Subcutaneous abdominal adipose tissue (tissue), 5 donors: ENCODE results near the gene VPS13D.
A peak's percentile ranks its signal among the peaks of the same experiment; 100 is the strongest.

Source experiments
- H3K27ac ChIP-seq: one replicate; pipeline ENCODE4 v1.7.0; 2013; ENCODE audit warnings: low read depth, mild to moderate bottlenecking, inconsistent platforms, low read length, moderate library complexity
- H3K27me3 ChIP-seq, 5 donors: one replicate each; pipeline ENCODE4 v1.7.0; 2013; ENCODE audit warnings: low read length in 5 of 5, inconsistent platforms in 1 of 5; ENCODE audit not compliant: control insufficient read depth in 5 of 5, insufficient read depth in 4 of 5
- H3K36me3 ChIP-seq, 5 donors: one replicate each; pipeline ENCODE4 v1.7.0; 2013; ENCODE audit warnings: low read length in 5 of 5; ENCODE audit not compliant: control insufficient read depth in 5 of 5, insufficient read depth in 5 of 5
- H3K4me1 ChIP-seq, 5 donors: one replicate each; pipeline ENCODE4 v1.7.0; 2013; ENCODE audit warnings: low read length in 5 of 5, mild to moderate bottlenecking in 3 of 5, moderate library complexity in 1 of 5; ENCODE audit not compliant: control insufficient read depth in 5 of 5, insufficient read depth in 5 of 5
- H3K4me3 ChIP-seq, 5 donors: one replicate each; pipeline ENCODE4 v1.7.0; 2013; ENCODE audit warnings: low read length in 5 of 5, low read depth in 1 of 5
- H3K9ac ChIP-seq, 5 donors: one replicate each; pipeline ENCODE4 v1.7.0; 2013; ENCODE audit warnings: low read length in 5 of 5, mild to moderate bottlenecking in 4 of 5, moderate library complexity in 3 of 5
- H3K9me3 ChIP-seq, 5 donors: one replicate each; pipeline ENCODE4 v1.7.0; 2013; ENCODE audit warnings: low read length in 5 of 5; ENCODE audit not compliant: control insufficient read depth in 5 of 5
- donor health status: healthy.
- donor health status: healthy.
- donor health status: healthy.
- donor health status: healthy.
- donor health status: healthy.

VPS13D gene, protein sequence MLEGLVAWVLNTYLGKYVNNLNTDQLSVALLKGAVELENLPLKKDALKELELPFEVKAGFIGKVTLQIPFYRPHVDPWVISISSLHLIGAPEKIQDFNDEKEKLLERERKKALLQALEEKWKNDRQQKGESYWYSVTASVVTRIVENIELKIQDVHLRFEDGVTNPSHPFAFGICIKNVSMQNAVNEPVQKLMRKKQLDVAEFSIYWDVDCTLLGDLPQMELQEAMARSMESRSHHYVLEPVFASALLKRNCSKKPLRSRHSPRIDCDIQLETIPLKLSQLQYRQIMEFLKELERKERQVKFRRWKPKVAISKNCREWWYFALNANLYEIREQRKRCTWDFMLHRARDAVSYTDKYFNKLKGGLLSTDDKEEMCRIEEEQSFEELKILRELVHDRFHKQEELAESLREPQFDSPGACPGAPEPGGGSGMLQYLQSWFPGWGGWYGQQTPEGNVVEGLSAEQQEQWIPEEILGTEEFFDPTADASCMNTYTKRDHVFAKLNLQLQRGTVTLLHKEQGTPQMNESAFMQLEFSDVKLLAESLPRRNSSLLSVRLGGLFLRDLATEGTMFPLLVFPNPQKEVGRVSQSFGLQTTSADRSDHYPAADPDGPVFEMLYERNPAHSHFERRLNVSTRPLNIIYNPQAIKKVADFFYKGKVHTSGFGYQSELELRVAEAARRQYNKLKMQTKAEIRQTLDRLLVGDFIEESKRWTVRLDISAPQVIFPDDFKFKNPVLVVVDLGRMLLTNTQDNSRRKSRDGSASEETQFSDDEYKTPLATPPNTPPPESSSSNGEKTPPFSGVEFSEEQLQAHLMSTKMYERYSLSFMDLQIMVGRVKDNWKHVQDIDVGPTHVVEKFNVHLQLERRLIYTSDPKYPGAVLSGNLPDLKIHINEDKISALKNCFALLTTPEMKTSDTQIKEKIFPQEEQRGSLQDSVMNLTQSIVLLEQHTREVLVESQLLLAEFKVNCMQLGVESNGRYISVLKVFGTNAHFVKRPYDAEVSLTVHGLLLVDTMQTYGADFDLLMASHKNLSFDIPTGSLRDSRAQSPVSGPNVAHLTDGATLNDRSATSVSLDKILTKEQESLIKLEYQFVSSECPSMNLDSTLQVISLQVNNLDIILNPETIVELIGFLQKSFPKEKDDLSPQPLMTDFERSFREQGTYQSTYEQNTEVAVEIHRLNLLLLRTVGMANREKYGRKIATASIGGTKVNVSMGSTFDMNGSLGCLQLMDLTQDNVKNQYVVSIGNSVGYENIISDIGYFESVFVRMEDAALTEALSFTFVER (N-terminal part only)

DNA sequence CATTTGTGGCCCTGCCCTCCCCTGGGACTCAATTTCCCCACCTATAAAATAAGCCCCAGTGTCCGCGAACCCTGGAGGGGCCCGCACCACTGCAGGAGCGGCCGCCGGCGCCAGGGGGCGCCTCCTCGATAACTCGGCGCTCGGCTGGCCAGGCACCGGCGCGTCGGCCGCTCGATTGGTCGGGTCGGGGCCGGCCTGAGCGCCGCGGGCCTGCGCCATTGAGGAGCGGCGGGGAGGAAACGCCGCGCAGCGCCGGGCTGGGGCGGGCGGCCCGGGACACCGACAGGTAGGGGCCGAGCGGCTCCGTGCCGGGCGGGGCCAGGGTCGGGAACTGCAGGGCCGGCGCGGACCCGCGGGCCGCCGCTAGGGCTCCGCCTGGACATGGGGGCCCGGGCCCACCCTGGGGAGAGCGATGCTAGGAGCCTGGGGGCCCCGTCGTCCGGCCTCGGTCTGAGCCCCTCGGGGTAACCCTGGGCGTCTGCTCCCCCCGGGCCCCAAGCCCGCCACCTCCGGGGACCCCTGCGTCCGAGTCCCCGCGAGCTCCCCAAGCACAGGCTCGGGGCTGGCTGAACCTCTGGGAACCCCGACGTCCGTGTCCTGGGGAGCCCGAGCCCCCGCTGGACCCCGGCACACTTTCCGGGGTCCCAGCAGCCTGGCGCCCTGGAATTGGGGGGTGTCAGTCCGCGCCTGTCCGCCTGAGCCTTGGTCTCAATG is at the start of gene VPS13D:
TSS of gene VPS13D (plus strand) at position 196 of the 714 bp plus-strand sequence. CDS start 4,237 bp downstream, outside the sequence.
- Histone ChIP-seq H3K9ac (peak within 1 kb of the TSS; percentile 77 to 100 (median 99)), H3K27me3 (no peaks in the 10 kb centered on the region), H3K4me1 (peaks cover 3 to 24% (median 15%) of the 10 kb centered on the region in 5 donors), H3K9me3 (no peaks in the 10 kb centered on the region), H3K27ac (peak within 1 kb of the TSS; percentile 89), H3K36me3 (peaks cover under 1 to 5% (median 3%) of the 10 kb centered on the region in 5 donors), H3K4me3 (peak within 1 kb of the TSS; percentile 90 to 97 (median 95))

DNA sequence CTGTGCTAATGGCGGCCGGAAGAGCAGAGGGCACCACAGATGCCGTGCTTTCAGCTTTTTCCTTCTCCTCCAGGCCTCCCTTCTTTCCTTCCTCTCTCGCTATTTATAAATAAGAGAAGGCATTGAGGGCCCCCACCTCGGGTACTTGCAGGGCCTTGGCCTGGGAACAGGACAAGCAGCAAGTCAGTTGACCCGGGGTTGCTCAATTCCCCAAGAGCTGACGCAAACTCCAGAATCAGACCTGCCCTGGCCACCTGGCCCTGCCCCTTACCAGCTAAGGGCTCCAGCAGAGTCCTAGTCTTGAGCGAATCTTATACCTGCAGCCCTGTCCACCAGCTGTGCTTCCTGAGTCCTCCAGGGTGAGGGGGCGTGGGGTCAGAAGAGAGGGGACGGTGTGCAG is 49.5 kb upstream of the VPS13D start:
- Histone ChIP-seq H3K4me1 (peaks cover 11 to 98% (median 81%) of the 10 kb centered on the region in 5 donors), H3K36me3 (peaks cover 0 to 9% (median 5%) of the 10 kb centered on the region in 5 donors)

DNA sequence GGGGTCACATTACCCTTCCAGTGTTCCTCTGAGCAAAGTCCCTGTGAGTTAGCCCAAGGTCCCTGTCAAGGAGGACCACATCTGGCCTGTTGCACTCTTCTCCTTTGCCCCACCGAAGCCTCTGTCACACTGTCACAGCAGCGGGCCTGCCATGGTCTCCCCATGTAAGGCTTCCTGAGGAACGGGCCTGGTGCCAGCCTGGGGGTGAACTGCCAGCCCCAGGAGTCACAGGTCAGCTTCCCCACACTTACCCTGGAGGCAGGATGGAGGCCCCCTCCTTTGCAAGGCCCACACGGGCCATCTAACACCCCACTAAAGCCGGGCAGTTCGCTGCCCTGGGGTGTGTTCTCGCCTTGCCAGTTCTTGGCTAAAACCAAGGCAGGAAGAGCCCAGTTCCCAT is 48.9 kb upstream of the VPS13D start:
- peak overlapping the region; percentile 93 for H3K27ac ChIP-seq
- peak overlapping the region in 1 of 5 donors; percentile 1 for H3K4me3 ChIP-seq
- H3K27me3 ChIP-seq: peaks cover 0 to 21% (median 3%) of the 10 kb centered on the region in 5 donors
- H3K9ac ChIP-seq: peak overlapping the region in 4 of 5 donors; percentile 1 to 38 (median 22)
- H3K36me3 ChIP-seq: peaks cover 0 to 9% (median 5%) of the 10 kb centered on the region in 5 donors
- peaks cover 12 to 98% (median 83%) of the 10 kb centered on the region in 5 donors for H3K4me1 ChIP-seq
- no peaks in the 10 kb centered on the region for H3K9me3 ChIP-seq

More for the DNA sequence above, 49.5 kb upstream of the VPS13D start:
- no peaks in the 10 kb centered on the region for H3K9me3 ChIP-seq
- peak overlapping the region; percentile 93 for H3K27ac ChIP-seq
- H3K9ac ChIP-seq: peak overlapping the region in 2 of 5 donors; percentile 12 to 32
- H3K27me3 ChIP-seq: peaks cover 0 to 16% (median 3%) of the 10 kb centered on the region in 5 donors
- H3K4me3 ChIP-seq: peak overlapping the region in 1 of 5 donors; percentile 1

DNA sequence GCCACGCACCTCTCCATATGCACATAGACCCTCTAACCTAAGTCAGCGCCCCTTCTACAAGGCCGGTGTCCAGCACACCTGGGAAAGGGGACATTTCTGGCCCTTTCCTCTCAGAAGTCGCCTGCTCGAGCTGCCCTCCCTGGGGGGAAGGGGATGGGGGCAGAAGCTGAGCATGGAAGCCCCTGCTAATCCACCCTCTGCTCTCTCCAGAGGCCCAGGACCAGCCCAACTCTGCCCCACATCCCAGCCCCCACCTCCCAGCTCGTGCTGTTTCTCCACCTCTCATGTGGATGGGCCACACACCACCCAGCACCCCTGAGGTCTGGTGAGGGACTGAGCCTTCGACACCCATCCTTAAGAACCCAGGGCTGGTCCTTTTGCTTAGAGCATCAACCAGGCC is 48.3 kb upstream of the VPS13D start:
- H3K4me1 ChIP-seq: peaks cover 17 to 99% (median 87%) of the 10 kb centered on the region in 5 donors
- peak overlapping the region; percentile 93 for H3K27ac ChIP-seq
- no peaks in the 10 kb centered on the region for H3K9me3 ChIP-seq
- no peak overlapping the region for H3K4me3 ChIP-seq
- peaks cover 0 to 21% (median 3%) of the 10 kb centered on the region in 5 donors for H3K27me3 ChIP-seq
- peaks cover 0 to 9% (median 5%) of the 10 kb centered on the region in 5 donors for H3K36me3 ChIP-seq
- H3K9ac ChIP-seq: peak overlapping the region in 1 of 5 donors; percentile 32

DNA sequence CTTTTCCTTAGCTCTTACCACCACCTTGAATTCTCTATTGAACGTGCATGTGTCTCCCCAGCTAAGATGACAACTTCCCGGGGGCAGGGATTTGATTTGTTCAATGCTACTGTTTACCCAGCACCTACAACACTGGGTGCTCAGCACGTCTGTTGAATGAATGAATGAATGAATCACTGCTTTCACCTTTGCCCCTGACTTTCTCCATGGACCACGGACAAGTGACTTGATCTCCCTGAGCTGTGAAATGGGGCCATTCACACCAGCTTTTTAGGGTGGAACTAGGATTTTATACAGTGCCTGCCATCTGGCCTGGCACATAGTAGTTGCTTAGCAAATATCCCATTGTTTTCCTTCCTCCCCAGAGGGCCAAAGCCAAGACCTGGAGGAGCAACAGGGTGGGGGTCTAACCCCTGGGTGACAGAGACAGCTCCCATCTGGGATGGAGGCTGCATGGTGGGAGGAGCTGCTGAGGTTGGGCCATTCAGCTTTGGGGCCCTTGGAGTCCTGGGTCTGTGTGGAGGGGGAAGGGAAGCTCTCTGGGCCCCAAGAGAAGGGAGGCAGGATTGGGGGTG is 47.3 kb upstream of the VPS13D start:
- peaks cover 0 to 9% (median 5%) of the 10 kb centered on the region in 5 donors for H3K36me3 ChIP-seq
- no peaks in the 10 kb centered on the region for H3K9me3 ChIP-seq
- peak overlapping the region in 1 of 5 donors; percentile 17 for H3K9ac ChIP-seq
- peak overlapping the region; percentile 93 for H3K27ac ChIP-seq
- H3K4me1 ChIP-seq: peaks cover 18 to 99% (median 83%) of the 10 kb centered on the region in 5 donors
- H3K27me3 ChIP-seq: peaks cover 0 to 22% (median 3%) of the 10 kb centered on the region in 5 donors
- H3K4me3 ChIP-seq: no peak overlapping the region

DNA sequence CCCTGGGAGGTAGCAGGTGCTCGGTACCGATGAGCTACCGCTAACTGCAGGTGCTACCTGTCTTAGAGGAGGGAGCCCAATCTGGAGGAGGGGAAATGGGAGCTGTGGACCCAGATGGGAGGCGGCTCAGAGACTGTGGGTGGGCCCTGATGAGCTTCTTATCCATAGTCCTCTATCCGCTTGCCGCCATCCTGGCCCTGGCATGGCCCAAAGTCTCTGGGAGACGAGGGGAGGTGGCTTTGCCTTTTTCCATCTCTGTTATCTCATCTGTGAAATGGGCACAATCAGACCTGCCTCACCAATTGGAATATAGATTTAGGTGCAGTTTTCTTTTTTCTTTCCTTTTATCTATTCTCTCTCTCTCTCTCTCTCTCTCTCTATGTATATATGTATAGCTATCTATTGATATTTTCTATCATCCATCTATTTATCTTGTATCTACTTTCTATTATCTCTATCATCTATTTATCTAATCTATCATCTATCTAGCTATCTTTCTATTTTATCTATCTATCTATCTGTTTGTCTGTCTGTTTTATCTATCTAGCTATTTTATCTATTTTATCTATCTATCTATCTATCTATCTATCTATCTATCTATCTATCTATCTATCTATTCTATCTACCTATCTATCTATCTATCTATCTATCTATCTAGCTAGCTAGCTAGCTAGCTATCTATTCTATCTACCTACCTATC is 46.6 kb upstream of the VPS13D start:
- H3K4me1 ChIP-seq: peaks cover 18 to 99% (median 83%) of the 10 kb centered on the region in 5 donors
- peak overlapping the region; percentile 93 for H3K27ac ChIP-seq
- no peak overlapping the region for H3K4me3 ChIP-seq
- no peaks in the 10 kb centered on the region for H3K9me3 ChIP-seq
- H3K36me3 ChIP-seq: peaks cover 0 to 10% (median 5%) of the 10 kb centered on the region in 5 donors
- H3K9ac ChIP-seq: peak overlapping the region in 1 of 5 donors; percentile 17
- H3K27me3 ChIP-seq: peaks cover 2 to 19% (median 5%) of the 10 kb centered on the region in 5 donors

DNA sequence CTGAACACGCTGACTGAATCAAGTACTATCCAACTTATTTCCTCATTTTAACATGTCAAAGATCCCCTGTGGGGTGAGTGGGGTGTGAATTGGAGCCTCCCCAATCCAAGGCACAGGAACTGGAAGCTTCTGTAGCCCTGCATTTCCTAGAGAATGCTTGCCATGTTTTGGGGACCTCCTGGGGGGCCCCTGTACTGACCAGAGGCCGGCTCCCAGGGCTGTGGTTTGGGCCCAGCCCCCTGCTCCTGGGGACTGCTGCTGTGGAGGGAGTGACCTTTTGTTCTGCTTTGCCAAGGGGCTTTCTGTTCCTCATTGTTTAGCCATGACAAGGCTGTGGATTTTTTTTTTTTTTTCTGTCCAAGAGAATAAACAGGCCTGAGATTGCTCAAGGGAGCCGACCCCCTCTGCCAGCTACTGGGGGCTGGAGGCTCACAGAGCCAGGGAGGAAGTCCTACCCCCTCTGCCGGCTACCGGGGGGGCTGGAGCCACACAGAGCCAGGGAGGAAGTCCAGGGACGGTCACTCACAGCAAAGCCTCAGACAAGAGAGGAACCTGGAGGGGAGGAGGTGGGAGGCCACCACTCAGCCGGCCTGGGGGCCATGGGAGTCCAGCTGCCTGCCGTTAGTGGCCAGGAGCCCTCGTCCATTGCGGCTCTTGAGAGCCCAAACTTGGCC is 45.7 kb upstream of the VPS13D start:
- Histone ChIP-seq H3K4me3 (peak overlapping the region in 4 of 5 donors; percentile 19 to 52 (median 46)), H3K27ac (peak overlapping the region; percentile 93)

More for the DNA sequence above, 45.7 kb upstream of the VPS13D start:
- H3K36me3 ChIP-seq: peaks cover 0 to 17% (median 10%) of the 10 kb centered on the region in 5 donors
- H3K27me3 ChIP-seq: peaks cover 3 to 19% (median 4%) of the 10 kb centered on the region in 5 donors
- peaks cover 18 to 99% (median 83%) of the 10 kb centered on the region in 5 donors for H3K4me1 ChIP-seq
- H3K9ac ChIP-seq: peak overlapping the region in 4 of 5 donors; percentile 24 to 80 (median 60)
- no peaks in the 10 kb centered on the region for H3K9me3 ChIP-seq
